Right lung (tissue), 10 donors: ENCODE data around the gene ACTL10. TPM values are rescaled to one million over a fixed set of nuclear protein-coding genes. Genes with fewer than 3 reads are reported as not detected.
"Not testable (repeated sequence)": the region's sequence is repeated elsewhere in the genome, so short reads cannot be mapped to it uniquely, and the experiment has no call there.

Experiments used
- DNase-seq, 2 donors: peaks; one replicate each; pipeline ENCODE4 v3.0.0-alpha.2; 2013
- long read RNA-seq, 8 donors: transcript quantifications; one replicate each; lab custom pipeline, GENCODE V29; 2026
- polyA plus RNA-seq, 5 donors: library from polyadenylated mRNA; unstranded; fragments of 120-200 nt; gene quantifications; one replicate each; pipeline versions ENCODE4 v1.2.1 to v1.2.3, GENCODE V29; 2013; ENCODE audit warnings: inconsistent platforms in 1 of 5, low replicate concordance in 1 of 5; ENCODE audit not compliant: insufficient read length in 5 of 5, insufficient read depth in 1 of 5

The ACTL10 gene
- under 1 TPM; 0.29 to 0.91 (median 0.44) TPM for polyA plus RNA-seq
- long read RNA-seq, donor 1, partial matches to known transcripts = 0 of 3 reads
- long read RNA-seq, donor 1, other reads (novel, unspliced or antisense) = 0 of 3 reads
- long read RNA-seq, donor 2 = 0 reads
- long read RNA-seq, donor 3 = 0 reads
- long read RNA-seq, donor 4 = 0 reads
- long read RNA-seq, donor 5, partial matches to known transcripts = 0 of 1 reads
- long read RNA-seq, donor 5, other reads (novel, unspliced or antisense) = 0 of 1 reads
- long read RNA-seq, donor 6, partial matches to known transcripts = 0 of 1 reads
- long read RNA-seq, donor 6, other reads (novel, unspliced or antisense) = 0 of 1 reads
- long read RNA-seq, donor 7 = 0 reads
- long read RNA-seq, donor 8, partial matches to known transcripts = 0 of 1 reads
- long read RNA-seq, donor 8, other reads (novel, unspliced or antisense) = 0 of 1 reads

- peak; percentile 92 to 96 for DNase-seq
Measured at GRCh38 chr20:33666293-33667244, at the start of gene ACTL10. Gene ACTL10 (plus strand): TSS chr20:33666943. CDS start chr20:33667498, 555 bp downstream.

GRCh38 chr20:33621717-33622400 is 44.9 kb upstream of the ACTL10 start:
- DNase-seq = no peak

- DNase-seq = no peak
Measured at GRCh38 chr20:33622705-33623365, 43.9 kb upstream of the ACTL10 start.

- DNase-seq = no peak
Measured at GRCh38 chr20:33624399-33624798, 42.3 kb upstream of the ACTL10 start.

- no peak for DNase-seq
Measured at GRCh38 chr20:33626190-33626589, 40.6 kb upstream of the ACTL10 start.

GRCh38 chr20:33627577-33628216 is 39.0 kb upstream of the ACTL10 start:
- DNase-seq = no peak

GRCh38 chr20:33629533-33629932 is 37.2 kb upstream of the ACTL10 start:
- DNase-seq = no peak

- no peak for DNase-seq
Measured at GRCh38 chr20:33629979-33630378, 36.8 kb upstream of the ACTL10 start.

GRCh38 chr20:33630507-33630906 is 36.2 kb upstream of the ACTL10 start:
- no peak for DNase-seq

GRCh38 chr20:33631910-33632309 is 34.8 kb upstream of the ACTL10 start:
- DNase-seq = not testable (repeated sequence)

GRCh38 chr20:33635341-33635740 is 31.4 kb upstream of the ACTL10 start:
- DNase-seq = no peak

- DNase-seq = no peak
Measured at GRCh38 chr20:33636776-33637175, 30.0 kb upstream of the ACTL10 start.

- DNase-seq = no peak
Measured at GRCh38 chr20:33640287-33640686, 26.5 kb upstream of the ACTL10 start.

- DNase-seq = no peak
Measured at GRCh38 chr20:33644313-33645071, 22.3 kb upstream of the ACTL10 start.

GRCh38 chr20:33645072-33645358 is 21.7 kb upstream of the ACTL10 start:
- no peak for DNase-seq

GRCh38 chr20:33645396-33645795 is 21.3 kb upstream of the ACTL10 start:
- no peak for DNase-seq

GRCh38 chr20:33646191-33646590 is 20.6 kb upstream of the ACTL10 start:
- no peak for DNase-seq

GRCh38 chr20:33646959-33647602 is 19.7 kb upstream of the ACTL10 start:
- not testable (repeated sequence) for DNase-seq

- DNase-seq = no peak
Measured at GRCh38 chr20:33647603-33648395, 18.9 kb upstream of the ACTL10 start.
